K562 (cell line): ENCODE data around the gene AP4E1.

Experiments used
- ARNT ChIP-seq, 2 experiments: fragments of 450-650 bp; IDR thresholded peaks; 2 replicates each; pipeline ENCODE4 v1.6.1; 2016; ENCODE audit warnings: mild to moderate bottlenecking in 1 of 2
- ELF4 ChIP-seq: fragments of 450-650 bp; formaldehyde crosslinking; IDR thresholded peaks from 2 replicates; pipeline ENCODE4 v1.4.0; 2022; ENCODE audit warnings: missing genetic modification characterization
- HNRNPUL1 ChIP-seq: fragments of 200-400 bp; formaldehyde crosslinking; IDR thresholded peaks from 2 replicates; pipeline ENCODE4 v1.6.1; 2017; ENCODE audit warnings: low read length
- NFE2 ChIP-seq: IDR thresholded peaks from 2 replicates; pipeline ENCODE4 v1.6.1; 2014; ENCODE audit warnings: antibody characterized with exemption, low read depth
- POLR2AphosphoS5 ChIP-seq: IDR thresholded peaks from 2 replicates; pipeline ENCODE4 v1.6.1; 2011; ENCODE audit warnings: mild to moderate bottlenecking, low read depth, low read length, moderate library complexity; ENCODE audit not compliant: control insufficient read depth, insufficient read depth
- RBM39 ChIP-seq: fragments of 200-400 bp; formaldehyde crosslinking; optimal IDR thresholded peaks from 2 replicates; pipeline ENCODE3; 2018; ENCODE audit warnings: low read depth, low read length
- TF ChIP-seq, protein P1 (sequence below): fragments of 450-650 bp; formaldehyde crosslinking; IDR thresholded peaks from 2 replicates; pipeline ENCODE4 v1.4.0; 2020; ENCODE audit warnings: mild to moderate bottlenecking, moderate library complexity

DNA sequence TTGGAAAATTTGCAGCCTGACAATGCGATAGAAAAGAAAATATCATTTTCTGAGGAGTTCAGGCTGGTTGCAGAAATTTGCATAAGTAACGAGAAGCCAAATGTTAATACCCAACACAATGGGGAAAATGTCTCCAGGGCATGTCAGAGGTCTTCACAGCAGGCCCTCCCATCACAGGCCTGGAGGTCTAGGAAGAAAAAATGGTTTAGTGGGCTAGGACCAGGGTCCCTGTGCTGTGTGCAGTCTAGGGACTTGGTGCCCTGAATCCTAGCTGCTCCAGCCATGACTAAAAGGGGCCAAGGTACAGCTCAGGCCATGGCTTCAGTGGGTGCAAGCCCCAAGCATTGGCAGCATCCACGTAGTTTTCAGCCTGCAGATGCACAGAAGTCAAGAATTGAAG, 14.5 kb upstream of the AP4E1 start:
- no peak for TF ChIP-seq HNRNPUL1
- TF ChIP-seq POLR2AphosphoS5, result no peak
- no peak for TF ChIP-seq ELF4 (CRISPR knock-in tag)
- no peak for TF ChIP-seq NFE2
- TF ChIP-seq ARNT (IDR thresholded peaks at IDR 0.05), result no peak
- TF ChIP-seq, protein P1, sequence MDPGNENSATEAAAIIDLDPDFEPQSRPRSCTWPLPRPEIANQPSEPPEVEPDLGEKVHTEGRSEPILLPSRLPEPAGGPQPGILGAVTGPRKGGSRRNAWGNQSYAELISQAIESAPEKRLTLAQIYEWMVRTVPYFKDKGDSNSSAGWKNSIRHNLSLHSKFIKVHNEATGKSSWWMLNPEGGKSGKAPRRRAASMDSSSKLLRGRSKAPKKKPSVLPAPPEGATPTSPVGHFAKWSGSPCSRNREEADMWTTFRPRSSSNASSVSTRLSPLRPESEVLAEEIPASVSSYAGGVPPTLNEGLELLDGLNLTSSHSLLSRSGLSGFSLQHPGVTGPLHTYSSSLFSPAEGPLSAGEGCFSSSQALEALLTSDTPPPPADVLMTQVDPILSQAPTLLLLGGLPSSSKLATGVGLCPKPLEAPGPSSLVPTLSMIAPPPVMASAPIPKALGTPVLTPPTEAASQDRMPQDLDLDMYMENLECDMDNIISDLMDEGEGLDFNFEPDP, result no peak
- no peak for TF ChIP-seq RBM39
